GM18511 (cell line): ENCODE data around the gene EBP.
A peak's percentile ranks its signal among the peaks of the same experiment; 100 is the strongest.

Source experiments
- ATAC-seq: cut with Tn5 transposase; IDR thresholded peaks from one replicate; pipeline ENCODE4 v1.9.1; 2021; ENCODE audit warnings: mild to moderate bottlenecking, moderate library complexity; ENCODE audit not compliant: unreplicated experiment

EBP gene

GRCh38 chrX:48574270-48575266 is 53.0 kb downstream of the EBP start, which contains the start of gene RBM3:
Gene RBM3 (plus strand): TSS chrX:48574484. CDS start chrX:48575181, 697 bp downstream.
- ATAC-seq: peak; percentile 91

- ATAC-seq: no peak
Observed at GRCh38 chrX:48575642-48576041, 54.0 kb downstream of the EBP start.

GRCh38 chrX:48576108-48576507 is 54.5 kb downstream of the EBP start:
- ATAC-seq: no peak
